Keratinocyte (primary cell): ENCODE results near the gene ODAD4. TPM values are rescaled to one million over a fixed set of nuclear protein-coding genes. Genes with fewer than 3 reads are reported as not detected.

Experiments
- DNase-seq: peaks from one replicate; pipeline ENCODE4 v3.0.0-alpha.2; 2011; ENCODE audit warnings: low read depth, missing footprints, low spot score
- FAIRE-seq: peaks from 2 replicates; lab custom pipeline; 2011; peaks lifted over from hg19 to GRCh38; lab: Jason Lieb, UNC
- H2AFZ ChIP-seq: 2 replicates; pipeline ENCODE4 v1.6.0; 2012; ENCODE audit warnings: low read length, control low read depth, inconsistent platforms; ENCODE audit not compliant: control insufficient read depth
- H3K27ac ChIP-seq: 2 replicates; pipeline ENCODE4 v1.5.1; 2011; ENCODE audit warnings: low read length; ENCODE audit not compliant: control insufficient read depth, insufficient read depth
- H3K27me3 ChIP-seq: 3 replicates; pipeline ENCODE4 v1.6.0; 2011; ENCODE audit warnings: low read length; ENCODE audit not compliant: control insufficient read depth, insufficient read depth; ENCODE audit errors: extremely low read depth
- H3K36me3 ChIP-seq, 2 experiments: 2 replicates in 1 of 2; 3 replicates in 1 of 2; pipeline ENCODE4 v1.5.1; 2011; ENCODE audit warnings: low read length in 2 of 2, mild to moderate bottlenecking in 1 of 2; ENCODE audit not compliant: control insufficient read depth in 2 of 2, insufficient read depth in 2 of 2; ENCODE audit errors: extremely low read depth in 1 of 2
- H3K4me1 ChIP-seq: 3 replicates; pipeline ENCODE4 v1.5.1; 2011; ENCODE audit warnings: low read length; ENCODE audit not compliant: control insufficient read depth, insufficient read depth; ENCODE audit errors: extremely low read depth
- H3K4me2 ChIP-seq: 3 replicates; pipeline ENCODE4 v1.6.0; 2011; ENCODE audit warnings: low read depth, low read length; ENCODE audit not compliant: control insufficient read depth, insufficient read depth; ENCODE audit errors: extremely low read depth
- H3K4me3 ChIP-seq, 3 experiments: fragments of 200-600 bp in 1 of 3; sonication (generic) in 1 of 3; 2 replicates in 2 of 3; 3 replicates in 1 of 3; pipeline ENCODE4 v1.5.1; 2011 to 2016; ENCODE audit warnings: low read length in 3 of 3, mild to moderate bottlenecking in 3 of 3, control low read depth in 2 of 3, inconsistent platforms in 1 of 3, low read depth in 1 of 3, mixed read lengths in 1 of 3, mixed run types in 1 of 3, moderate library complexity in 1 of 3; ENCODE audit not compliant: control insufficient read depth in 2 of 3, insufficient read depth in 2 of 3; ENCODE audit errors: extremely low read depth in 1 of 3
- H3K79me2 ChIP-seq: 2 replicates; pipeline ENCODE4 v1.6.0; 2012; ENCODE audit warnings: low read length; ENCODE audit not compliant: control insufficient read depth, insufficient read depth
- H3K9ac ChIP-seq: 3 replicates; pipeline ENCODE4 v1.6.0; 2011; ENCODE audit warnings: low read length; ENCODE audit not compliant: control insufficient read depth, insufficient read depth; ENCODE audit errors: extremely low read depth
- H3K9me1 ChIP-seq: 3 replicates; pipeline ENCODE4 v1.6.0; 2011; ENCODE audit warnings: low read length; ENCODE audit not compliant: control insufficient read depth, insufficient read depth; ENCODE audit errors: extremely low read depth
- H3K9me3 ChIP-seq: 2 replicates; pipeline ENCODE4 v1.5.1; 2012; ENCODE audit warnings: low read depth, low read length; ENCODE audit not compliant: control insufficient read depth
- H4K20me1 ChIP-seq: 3 replicates; pipeline ENCODE4 v1.6.0; 2011; ENCODE audit warnings: low read length; ENCODE audit not compliant: control insufficient read depth, insufficient read depth; ENCODE audit errors: extremely low read depth
- EZH2 ChIP-seq: IDR thresholded peaks from one replicate; pipeline ENCODE4 v1.6.1; 2012; ENCODE audit warnings: inconsistent platforms, mild to moderate bottlenecking, low read length, moderate library complexity
- dilution Hi-C: fragments of 300-500 bp; cut with MboI; formaldehyde crosslinking; loops from one replicate; pipeline ENCODE4 v1.7.0; 2020; ENCODE audit warnings: low sequenced_read_pairs; ENCODE audit not compliant: extremely low pct_ligation_motif_present
- polyA plus RNA-seq, 5 experiments: library from polyadenylated mRNA; depleted of rRNA in 3 of 5; stranded (reverse) in 3 of 5; stranded (forward) in 1 of 5; unstranded in 1 of 5; fragments of >200 nt; gene quantifications; 1 replicate in 1 of 5; 2 replicates in 3 of 5; 3 replicates in 1 of 5; pipeline versions ENCODE4 v1.2.1 to v1.2.3, GENCODE V29; 2011 to 2012; ENCODE audit warnings: missing spikeins in 2 of 5, low read depth in 1 of 5, low replicate concordance in 1 of 5
- TF ChIP-seq, protein P1 (sequence below), 3 experiments: IDR thresholded peaks in 1 of 3; conservative IDR thresholded peaks in 1 of 3; optimal IDR thresholded peaks in 1 of 3; 2 replicates in 2 of 3; 3 replicates in 1 of 3; pipeline versions ENCODE3 to v1.5.1; 2011; ENCODE audit warnings: low read length in 3 of 3, mild to moderate bottlenecking in 3 of 3, moderate library complexity in 2 of 3, control low read depth in 1 of 3, inconsistent platforms in 1 of 3; ENCODE audit not compliant: insufficient read depth in 2 of 3; ENCODE audit errors: extremely low read depth in 1 of 3

ODAD4 gene
- polyA plus RNA-seq, 1 donor (not counting 4 experiments of a cell fraction or from before 2014, with no cell fraction given), result 0.20 TPM

- TF ChIP-seq, protein P1, sequence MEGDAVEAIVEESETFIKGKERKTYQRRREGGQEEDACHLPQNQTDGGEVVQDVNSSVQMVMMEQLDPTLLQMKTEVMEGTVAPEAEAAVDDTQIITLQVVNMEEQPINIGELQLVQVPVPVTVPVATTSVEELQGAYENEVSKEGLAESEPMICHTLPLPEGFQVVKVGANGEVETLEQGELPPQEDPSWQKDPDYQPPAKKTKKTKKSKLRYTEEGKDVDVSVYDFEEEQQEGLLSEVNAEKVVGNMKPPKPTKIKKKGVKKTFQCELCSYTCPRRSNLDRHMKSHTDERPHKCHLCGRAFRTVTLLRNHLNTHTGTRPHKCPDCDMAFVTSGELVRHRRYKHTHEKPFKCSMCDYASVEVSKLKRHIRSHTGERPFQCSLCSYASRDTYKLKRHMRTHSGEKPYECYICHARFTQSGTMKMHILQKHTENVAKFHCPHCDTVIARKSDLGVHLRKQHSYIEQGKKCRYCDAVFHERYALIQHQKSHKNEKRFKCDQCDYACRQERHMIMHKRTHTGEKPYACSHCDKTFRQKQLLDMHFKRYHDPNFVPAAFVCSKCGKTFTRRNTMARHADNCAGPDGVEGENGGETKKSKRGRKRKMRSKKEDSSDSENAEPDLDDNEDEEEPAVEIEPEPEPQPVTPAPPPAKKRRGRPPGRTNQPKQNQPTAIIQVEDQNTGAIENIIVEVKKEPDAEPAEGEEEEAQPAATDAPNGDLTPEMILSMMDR (optimal IDR thresholded peaks at IDR 0.05 in 1 of 3, IDR thresholded peaks at IDR 0.05 in 1 of 3, conservative IDR thresholded peaks at IDR 0.05 in 1 of 3; ENCODE audit: extremely low read depth in 1 of 3, insufficient read depth in 2 of 3, low read length in 3 of 3), result no peak
- TF ChIP-seq EZH2, result no peak
- H3K9ac ChIP-seq, result no peak overlapping the region
- no peak overlapping the region for H3K27ac ChIP-seq
- peaks cover 12% of the 10 kb centered on the region for H3K79me2 ChIP-seq
- H4K20me1 ChIP-seq, result peaks cover 10% of the 10 kb centered on the region
- dilution Hi-C loops, result no loop called here
- peaks cover 65 to 77% of the 10 kb centered on the region in 2 experiments for H3K36me3 ChIP-seq
- no peaks in the 10 kb centered on the region for H3K9me1 ChIP-seq
- no peak for DNase-seq
- no peak for FAIRE-seq
- H3K4me3 ChIP-seq, result no peak overlapping the region
- H3K4me1 ChIP-seq, result no peaks in the 10 kb centered on the region
- H3K4me2 ChIP-seq, result no peak overlapping the region
- H3K27me3 ChIP-seq, result no peaks in the 10 kb centered on the region
- no peak overlapping the region for H2AFZ ChIP-seq
- H3K9me3 ChIP-seq, result no peaks in the 10 kb centered on the region
These were observed 39.0 kb upstream of the ODAD4 start for GRCh38 chr17:41891135-41892020.

GRCh38 chr17:41892021-41892376, 38.4 kb upstream of the ODAD4 start:
- Histone ChIP-seq H3K36me3 (peaks cover 66 to 79% of the 10 kb centered on the region in 2 experiments), H3K9ac (no peak overlapping the region), H3K9me1 (no peaks in the 10 kb centered on the region), H3K27me3 (no peaks in the 10 kb centered on the region), H3K4me2 (no peak overlapping the region), H4K20me1 (peaks cover 10% of the 10 kb centered on the region), H3K79me2 (peaks cover 14% of the 10 kb centered on the region), H2AFZ (no peak overlapping the region), H3K4me3 (no peak overlapping the region), H3K9me3 (no peaks in the 10 kb centered on the region), H3K4me1 (no peaks in the 10 kb centered on the region), H3K27ac (no peak overlapping the region)
- FAIRE-seq (no peak), DNase-seq (no peak)
- no peak for TF ChIP-seq EZH2
- TF ChIP-seq, protein P1 (optimal IDR thresholded peaks at IDR 0.05 in 1 of 3, IDR thresholded peaks at IDR 0.05 in 1 of 3, conservative IDR thresholded peaks at IDR 0.05 in 1 of 3; ENCODE audit: extremely low read depth in 1 of 3, insufficient read depth in 2 of 3, low read length in 3 of 3), result no peak
- dilution Hi-C loops, result no loop called here
